GM21367 (cell line): ENCODE data around the gene AFMID.
"Not testable (repeated sequence)": the region's sequence is repeated elsewhere in the genome, so short reads cannot be mapped to it uniquely, and the experiment has no call there.

Source experiments
- ATAC-seq: cut with Tn5 transposase; IDR thresholded peaks from one replicate; pipeline ENCODE4 v1.9.1; 2021; ENCODE audit not compliant: unreplicated experiment

The AFMID gene

DNA sequence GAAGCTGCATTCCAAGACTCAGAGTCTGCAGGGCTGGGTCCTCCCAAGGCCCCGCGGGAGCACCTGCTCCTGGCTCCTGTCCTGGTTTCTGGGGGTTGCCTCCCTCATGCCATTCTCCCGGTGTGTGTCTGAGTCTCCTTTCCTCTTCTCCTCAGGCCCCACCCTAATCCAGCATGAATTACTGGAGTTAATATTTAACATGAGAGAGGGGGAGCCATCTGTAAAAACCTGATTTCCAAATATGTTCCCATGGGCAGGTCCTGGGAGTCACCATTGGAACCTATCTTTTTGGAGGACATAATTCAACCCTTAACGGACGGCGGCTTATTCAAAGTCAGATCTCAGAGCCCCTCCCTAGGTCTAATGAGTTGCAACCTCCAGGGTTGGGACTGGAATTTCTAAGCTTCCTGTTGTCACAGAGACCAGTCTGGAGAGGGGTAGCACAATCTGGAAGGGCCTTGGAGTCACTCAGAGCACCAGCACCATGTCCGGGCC lies 35.6 kb upstream of the AFMID start:
- ATAC-seq = no peak

DNA sequence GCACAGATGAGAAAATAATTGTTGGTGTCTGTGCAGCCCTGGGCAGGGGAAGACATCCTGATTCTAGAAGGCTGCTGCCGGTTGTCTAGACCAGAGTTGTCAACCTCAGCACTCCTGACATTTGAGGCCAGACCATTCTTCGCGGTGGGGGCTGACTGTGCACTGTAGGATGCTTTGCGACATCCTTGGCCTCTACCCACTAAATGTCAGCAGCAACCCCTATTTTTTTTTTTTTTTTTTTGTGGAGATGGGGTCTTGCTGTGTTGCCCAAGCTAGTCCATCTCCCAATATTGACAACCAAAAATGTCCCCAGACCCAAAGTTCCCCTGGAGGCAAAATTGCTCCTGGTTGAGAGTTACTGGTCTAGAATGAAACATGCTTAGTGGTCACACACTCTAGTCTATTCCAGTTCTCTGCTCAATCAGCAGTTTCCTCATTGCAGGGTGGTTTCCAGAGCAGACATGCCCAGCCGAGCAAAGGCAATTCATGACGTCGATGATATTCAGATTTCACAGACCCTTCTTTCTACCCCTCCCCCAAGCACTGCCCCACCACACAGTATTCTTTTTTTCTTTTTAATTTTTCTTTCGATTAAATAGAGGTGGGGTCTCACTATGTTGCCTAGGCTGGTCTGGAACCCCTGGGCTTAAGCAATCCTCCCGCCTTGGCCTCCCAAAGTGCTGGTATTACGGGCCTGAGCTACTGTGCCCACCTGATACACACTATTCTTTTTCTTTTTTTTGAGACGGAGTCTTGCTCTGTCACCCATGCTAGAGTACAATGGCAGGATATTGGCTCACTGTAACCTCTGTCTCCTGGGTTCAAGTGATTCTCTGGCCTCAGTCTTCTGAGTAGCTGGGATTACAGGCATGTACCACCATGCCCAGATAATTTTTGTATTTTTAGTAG lies 32.0 kb upstream of the AFMID start:
- ATAC-seq = peak; percentile 34

DNA sequence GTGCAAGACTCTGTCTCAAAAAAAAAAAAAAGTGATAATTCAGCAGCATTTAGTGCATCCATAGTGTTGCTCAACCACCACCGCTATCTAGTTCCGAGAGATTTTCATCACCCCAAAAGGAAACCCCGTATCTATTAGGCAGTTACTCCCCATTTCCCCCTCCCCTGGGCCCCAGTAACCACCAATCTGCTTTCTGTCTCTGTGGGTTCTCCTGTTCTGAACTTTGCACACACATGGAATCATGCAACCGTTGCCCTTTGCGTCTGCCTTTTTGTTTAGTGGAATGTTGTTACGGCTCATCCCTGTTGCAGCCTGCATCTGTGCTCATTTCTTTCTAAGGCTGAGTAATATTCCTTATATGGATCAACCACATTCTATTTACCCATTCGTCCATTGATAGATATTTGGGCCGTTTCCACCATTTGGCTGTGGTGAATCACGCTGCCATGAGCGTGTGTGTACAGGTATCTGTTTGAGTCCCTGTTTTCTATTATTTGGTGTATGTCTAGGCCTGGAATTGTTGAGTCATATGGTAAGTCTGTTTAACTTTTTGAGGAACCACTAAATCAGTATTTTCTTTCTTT lies 27.5 kb upstream of the AFMID start:
- ATAC-seq = no peak

DNA sequence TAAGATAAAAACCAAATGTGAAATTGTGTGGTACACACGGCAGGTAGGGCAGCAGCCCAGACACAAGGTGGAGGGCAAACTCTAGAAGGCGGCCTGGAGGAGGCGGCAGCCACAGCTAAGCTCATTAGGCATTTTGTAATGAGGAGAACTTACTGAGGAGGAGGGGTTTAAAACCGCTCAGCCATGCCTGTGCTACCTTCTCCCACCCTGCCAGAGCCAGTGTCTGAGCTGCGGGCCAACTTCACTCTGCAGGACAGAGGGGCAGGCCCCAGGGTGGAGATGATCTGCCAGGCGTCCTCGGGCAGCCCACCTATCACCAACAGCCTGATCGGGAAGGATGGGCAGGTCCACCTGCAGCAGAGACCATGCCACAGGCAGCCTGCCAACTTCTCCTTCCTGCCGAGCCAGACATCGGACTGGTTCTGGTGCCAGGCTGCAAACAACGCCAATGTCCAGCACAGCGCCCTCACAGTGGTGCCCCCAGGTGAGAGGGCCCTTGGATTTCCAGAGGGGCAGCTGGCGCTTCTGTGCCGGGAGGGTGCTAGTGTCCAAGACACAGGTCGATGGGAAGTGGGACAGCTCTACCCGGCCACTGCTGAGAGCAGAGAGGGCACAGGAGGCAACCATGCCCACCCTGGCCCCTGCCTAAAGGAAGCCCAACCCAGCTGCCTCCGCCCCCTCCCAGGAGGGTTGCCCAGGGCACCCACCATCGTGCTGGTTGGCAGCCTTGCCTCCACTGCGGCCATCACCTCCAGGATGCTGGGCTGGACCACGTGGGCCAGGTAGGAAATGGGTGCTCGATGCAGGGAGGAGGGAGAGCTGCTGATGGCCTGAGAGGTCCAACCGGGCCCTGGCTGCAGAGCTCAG lies 23.0 kb upstream of the AFMID start:
- ATAC-seq = no peak

DNA sequence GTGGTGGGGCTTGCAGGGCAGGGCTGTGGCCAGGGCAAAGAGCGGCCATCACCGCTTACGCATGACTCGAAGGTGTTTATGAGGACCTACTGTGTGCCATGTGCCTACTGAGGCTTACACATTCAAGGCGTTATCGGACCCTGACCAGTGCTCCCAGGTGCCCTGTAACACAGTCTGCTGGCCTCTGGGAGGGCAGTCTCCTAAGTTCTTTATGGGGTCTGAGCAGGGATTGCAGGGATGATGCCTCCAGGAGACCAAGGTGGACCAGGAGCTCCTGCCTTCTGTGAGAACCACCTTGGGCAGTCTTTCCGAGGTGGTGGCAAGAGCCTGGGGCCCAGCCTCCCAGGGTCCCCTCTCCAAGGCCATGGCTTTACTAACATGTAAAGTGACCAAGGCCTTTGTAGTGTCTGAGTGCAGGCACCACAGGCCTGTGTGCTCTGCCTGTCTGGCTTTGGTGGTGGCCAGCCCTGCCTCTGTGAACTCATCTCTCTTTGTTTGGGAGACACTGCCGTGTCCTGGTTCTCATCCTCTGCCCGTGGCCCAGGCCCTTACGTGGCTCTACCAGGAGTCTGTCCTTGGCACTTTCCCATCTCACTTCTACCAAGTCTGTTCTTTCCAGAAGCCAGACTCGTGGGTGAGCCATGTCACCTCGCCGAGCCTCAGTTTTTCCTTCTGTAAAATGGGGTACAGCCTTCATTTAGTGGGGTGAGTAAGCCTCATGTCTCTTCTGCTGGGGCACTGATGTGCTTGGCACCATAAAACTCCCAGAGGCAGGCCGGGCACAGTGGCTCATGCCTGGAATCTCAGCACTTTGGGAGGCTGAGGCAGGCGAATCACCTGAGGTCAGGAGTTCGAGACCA lies 22.2 kb upstream of the AFMID start:
- no peak for ATAC-seq

DNA sequence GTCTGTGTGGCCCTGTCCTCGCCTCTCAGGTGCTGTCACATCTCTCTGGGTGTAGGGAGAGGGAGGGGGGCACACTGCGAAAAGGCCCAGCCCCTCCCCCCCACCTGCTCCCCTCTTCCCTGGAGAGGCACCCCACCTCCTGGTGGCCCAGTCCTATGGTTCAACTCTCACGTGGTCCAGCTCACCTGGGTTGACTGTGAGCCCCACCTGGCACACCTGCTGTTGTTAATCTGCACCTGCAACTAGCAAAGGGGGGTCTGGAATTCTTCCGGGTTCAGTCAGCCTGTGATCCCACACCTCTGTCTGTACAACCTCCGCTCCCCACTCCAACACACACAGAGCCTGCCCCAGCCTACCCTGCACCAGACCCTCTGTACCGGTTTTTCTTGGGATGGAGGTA lies 20.7 kb upstream of the AFMID start:
- no peak for ATAC-seq

DNA sequence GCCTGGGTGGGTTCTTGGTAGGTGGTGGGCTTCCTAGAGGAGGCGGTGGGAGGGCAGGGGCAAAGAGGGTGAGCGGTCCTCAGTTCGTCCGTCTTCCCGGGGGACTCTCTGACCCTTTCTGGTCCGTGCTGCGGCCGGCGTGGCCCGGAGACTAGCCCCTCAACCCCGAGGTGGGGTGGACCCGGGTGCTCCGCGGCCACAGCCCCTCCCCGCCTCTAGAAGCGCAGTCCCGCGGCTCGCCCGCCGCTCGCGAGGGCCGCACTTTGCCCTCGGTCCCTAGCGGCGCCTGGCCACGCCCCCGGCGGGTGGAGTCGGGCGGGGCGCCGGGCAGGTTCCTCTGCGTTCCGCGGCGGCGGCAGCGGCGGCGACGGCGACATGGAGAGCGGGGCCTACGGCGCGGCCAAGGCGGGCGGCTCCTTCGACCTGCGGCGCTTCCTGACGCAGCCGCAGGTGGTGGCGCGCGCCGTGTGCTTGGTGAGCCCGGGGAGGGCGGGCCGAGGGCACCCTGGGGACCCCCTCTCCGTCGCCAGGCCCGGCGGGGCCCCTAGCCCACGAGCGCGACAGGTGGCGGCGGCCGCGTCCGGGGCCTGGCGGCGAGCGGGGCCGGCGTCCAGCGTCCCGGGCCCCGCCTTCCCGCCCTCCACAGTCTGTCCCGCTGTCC lies 18.8 kb upstream of the AFMID start, which contains the start of gene SYNGR2:
Gene SYNGR2, plus strand, starts transcription at position 340 of the 661 bp plus-strand sequence. Its CDS starts 36 bp downstream, at position 376.
- no peak for ATAC-seq

DNA sequence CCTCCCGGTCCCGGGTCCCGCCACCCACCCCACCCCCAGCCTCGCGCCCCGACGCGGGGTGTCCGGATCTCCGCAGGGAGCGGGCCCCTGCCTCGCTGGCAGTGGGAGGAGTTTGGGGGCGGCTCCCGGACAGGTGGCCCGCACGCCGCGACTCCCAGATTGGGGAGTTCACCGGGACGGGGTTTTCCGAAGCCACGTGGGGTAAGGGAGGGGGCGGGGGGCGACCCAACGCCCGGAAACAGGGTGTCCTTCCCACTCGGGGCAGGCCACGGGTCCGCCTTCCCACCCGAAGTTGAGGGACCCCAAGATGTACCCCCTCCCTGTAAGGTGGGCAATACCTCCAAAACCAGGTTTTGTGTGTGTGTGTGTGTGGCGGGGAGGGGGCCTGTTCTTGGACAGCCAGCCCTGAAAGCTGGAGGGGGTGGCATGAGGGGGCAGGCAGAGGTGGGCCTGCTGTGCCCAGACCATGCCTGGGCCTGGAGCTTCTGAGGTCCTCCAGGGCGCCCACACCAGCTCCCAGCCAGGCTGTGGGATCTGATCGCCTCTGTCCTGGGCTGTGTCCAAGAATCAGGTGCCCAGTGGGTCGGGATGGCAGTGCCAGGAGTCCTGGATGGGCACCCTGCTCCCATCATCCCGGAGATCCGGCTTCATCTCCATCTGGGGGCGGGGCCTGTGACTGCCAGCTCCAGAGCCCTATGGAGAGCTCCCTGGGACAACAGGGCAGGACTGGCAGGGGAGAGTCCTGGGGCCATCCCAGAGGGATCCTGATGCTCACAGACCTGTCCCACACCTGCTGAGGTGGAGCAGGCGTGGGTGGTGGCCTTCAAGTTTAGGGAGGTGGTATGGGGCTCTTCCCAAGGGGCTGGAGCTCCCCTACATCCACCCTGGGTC lies 18.0 kb upstream of the AFMID start:
- ATAC-seq = no peak

DNA sequence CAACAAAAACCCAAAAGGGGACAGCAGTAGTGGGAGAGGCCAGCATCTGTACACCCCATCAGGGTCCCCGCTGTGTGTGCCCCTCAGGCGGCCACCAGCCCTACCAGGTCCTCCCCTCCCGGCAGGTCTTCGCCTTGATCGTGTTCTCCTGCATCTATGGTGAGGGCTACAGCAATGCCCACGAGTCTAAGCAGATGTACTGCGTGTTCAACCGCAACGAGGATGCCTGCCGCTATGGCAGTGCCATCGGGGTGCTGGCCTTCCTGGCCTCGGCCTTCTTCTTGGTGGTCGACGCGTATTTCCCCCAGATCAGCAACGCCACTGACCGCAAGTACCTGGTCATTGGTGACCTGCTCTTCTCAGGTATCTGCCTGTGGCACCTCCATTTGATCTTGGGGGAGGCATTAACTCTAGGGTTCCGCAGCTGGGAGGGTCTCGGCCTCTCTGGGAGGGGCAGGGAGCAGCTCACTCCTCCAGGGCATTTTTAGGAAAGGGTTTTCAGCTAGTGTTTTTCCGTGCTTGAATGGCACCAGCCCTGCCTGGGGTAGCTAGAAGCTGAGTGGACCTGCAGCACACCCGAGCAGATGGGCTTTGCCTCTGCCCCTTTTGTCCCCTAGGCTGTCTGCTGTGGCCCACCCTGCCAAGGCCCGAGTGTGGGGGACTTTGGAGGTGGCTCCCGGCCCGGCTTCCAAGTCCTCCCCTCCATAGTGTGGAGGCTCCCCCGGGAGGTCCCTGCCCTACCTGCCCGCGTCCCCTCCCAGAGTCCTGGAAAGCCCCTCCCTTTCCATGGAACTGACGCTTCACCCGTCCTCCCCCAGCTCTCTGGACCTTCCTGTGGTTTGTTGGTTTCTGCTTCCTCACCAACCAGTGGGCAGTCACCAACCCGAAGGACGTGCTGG lies 16.2 kb upstream of the AFMID start:
- no peak for ATAC-seq

DNA sequence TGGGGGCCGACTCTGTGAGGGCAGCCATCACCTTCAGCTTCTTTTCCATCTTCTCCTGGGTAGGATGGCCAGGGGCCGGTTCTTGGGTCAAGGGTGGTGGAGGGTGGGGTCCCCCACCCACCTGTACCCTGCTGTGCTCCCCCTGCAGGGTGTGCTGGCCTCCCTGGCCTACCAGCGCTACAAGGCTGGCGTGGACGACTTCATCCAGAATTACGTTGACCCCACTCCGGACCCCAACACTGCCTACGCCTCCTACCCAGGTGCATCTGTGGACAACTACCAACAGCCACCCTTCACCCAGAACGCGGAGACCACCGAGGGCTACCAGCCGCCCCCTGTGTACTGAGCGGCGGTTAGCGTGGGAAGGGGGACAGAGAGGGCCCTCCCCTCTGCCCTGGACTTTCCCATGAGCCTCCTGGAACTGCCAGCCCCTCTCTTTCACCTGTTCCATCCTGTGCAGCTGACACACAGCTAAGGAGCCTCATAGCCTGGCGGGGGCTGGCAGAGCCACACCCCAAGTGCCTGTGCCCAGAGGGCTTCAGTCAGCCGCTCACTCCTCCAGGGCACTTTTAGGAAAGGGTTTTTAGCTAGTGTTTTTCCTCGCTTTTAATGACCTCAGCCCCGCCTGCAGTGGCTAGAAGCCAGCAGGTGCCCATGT lies 15.4 kb upstream of the AFMID start:
- ATAC-seq = not testable (repeated sequence)

DNA sequence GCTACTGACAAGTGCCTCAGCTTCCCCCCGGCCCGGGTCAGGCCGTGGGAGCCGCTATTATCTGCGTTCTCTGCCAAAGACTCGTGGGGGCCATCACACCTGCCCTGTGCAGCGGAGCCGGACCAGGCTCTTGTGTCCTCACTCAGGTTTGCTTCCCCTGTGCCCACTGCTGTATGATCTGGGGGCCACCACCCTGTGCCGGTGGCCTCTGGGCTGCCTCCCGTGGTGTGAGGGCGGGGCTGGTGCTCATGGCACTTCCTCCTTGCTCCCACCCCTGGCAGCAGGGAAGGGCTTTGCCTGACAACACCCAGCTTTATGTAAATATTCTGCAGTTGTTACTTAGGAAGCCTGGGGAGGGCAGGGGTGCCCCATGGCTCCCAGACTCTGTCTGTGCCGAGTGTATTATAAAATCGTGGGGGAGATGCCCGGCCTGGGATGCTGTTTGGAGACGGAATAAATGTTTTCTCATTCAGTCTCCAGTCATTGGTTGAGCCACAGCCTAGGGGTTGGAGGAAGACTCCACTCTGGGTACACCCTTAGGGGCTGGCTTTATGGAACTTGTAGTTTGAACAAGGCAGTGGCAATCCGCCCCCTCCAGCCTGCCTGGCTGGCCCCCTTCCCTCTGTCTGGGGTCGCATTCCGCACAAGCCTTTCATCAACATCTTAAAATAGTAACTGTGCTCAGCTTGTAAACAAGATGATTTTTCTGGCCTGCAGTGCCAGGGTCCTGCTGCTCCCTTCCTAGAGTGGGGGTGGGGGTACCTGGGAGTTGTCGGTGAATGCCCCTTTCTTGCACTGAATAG lies 14.7 kb upstream of the AFMID start:
- no peak for ATAC-seq

DNA sequence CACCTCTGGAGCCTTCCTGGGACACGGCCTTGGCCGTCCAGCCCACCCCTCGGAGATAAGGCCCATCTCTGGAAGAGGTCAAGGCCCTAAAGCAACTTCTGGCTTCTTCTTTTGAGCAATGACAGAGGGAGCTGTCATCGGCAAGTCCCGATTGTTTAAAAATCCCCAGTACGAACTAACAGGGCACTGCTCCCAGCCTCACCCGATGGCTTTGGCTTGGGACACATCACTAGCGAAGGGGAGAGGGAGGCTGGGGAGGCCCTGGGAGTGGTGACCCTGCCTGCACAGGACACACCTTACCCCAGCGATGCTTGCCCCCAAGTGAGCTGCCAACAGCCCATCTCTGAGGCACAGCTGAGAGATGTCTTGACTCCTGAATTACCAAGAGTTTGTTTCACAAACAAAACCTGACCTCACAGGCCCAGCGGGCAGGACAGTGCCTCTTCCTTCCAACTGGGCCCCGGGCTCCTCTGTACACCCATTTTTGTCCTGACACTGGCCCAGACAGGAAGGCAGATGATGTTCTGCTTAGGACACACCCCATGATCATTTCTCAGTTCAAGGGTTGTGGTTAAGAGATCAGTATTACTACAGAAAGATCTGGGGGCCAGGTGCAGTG lies 14.0 kb upstream of the AFMID start:
- no peak for ATAC-seq

DNA sequence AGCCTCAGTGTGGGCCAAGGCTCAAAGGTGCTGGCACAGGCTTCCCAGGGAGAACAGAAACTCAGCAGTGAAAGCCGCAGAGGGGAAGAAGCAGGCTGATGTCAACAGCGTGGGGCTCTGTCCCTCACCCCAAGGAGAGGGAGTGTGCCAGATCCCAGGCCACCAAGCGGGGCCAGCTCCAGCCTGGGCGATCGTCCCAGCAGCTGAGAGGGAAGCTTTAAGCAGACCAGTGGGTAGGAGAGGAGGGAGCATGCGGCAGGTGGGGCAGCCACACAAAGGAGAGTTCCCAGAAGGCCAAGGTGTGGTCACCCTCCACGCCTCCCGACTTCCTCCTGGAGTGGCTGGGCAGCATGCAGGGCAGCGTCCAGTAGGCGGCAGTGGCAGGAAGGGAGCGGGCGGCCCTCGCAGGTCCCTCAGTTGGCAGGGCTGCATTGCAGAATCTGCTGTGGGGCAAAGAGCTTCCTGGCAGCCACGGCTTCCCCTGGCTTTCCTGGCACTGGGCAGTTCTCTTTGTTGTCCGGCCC lies 12.8 kb upstream of the AFMID start:
- ATAC-seq = no peak

DNA sequence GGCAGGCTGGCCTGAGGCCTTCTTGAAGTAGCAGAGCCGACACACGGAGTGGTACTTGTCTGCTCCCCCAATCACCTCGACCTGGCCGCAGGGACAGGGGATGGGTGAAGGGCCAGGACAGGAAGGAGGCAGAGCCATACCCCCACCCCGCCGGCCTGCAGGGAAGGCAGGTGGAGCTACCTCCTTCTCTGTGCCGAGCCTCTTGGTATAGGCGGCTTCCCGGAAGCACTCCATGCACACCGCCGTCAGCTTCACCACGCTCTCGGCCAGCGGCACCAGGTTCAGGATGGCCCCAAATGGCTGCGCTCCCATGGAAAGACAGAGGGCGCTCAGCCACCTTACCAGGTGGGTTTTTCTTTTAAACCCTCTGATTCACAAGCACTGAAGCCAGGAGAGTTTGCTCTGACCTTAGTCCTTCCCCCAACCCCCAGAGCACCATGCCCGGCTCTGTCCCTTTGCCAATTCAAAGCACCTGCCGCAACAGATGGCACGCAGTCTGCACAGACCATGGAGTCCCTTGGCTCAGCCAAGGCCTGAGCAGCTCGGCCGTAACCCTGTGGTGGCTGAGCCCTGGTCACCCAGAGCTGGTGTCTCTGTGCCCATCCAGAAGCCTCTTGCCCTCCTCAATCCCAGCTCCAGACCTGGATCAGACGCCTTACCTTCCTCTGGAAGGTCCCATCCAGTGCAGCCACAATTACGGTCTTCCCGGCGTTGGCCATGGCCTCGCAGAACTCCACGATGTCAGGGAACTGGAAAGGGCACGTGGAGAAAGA lies 12.1 kb upstream of the AFMID start:
- no peak for ATAC-seq

DNA sequence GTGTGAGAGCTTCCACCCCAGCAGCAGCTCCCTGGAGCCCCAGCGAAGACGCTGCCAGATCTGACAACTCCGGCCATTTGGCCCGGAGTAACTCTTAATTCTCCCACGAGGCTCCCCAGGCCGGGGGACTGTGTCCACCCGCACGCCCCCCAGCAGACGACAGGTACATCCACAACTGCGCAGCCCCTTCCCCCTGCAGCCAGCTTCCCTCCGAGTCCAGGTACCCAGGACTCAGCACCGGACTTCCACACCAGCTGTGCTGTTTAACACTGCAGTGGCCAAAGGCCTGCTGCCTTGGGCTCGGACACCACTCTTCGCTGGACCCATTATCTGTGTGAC lies 11.6 kb upstream of the AFMID start:
- ATAC-seq = no peak
